Measurements from ENCODE around the gene INTS13.

DNA sequence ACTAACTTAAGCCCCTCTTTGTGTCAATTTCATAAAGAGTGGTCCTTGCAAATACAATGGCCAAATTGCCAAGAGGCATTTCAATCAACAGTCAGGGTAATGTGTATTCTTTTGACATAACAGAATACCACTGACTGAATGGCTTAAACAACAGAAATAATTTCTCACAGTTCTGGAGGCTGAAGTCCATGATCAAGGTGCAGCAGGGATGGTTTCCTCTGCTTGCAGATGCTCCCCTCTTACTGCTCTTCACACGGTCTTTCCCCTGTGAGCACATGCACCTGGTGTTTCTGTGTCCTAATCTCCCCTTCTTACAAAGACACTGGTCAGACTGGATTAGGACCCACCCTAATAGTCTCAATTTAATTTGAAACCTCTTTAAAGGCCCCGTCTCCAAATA is 32.4 kb upstream of the INTS13 start:
- TF ChIP-seq POLR2A (IDR thresholded peaks at IDR 0.05; ENCODE audit: low read depth, low read length) (no peak), POLR2AphosphoS5 (IDR thresholded peaks at IDR 0.05; ENCODE audit: low read depth, low read length) (no peak), TAF1 (IDR thresholded peaks at IDR 0.05; ENCODE audit: low read depth, low read length) (no peak), POU2F2 (IDR thresholded peaks at IDR 0.05; ENCODE audit: low read depth, low read length) (no peak)
